ENCODE measurements around the gene LRRC32. TPM values are rescaled to one million over a fixed set of nuclear protein-coding genes. Genes with fewer than 3 reads are reported as not detected.

LRRC32 gene
- total and polyA plus RNA-seq, 2 of the 4 experiments (the other 2 are of a cell fraction): 5.2 to 13.7 TPM

GRCh38 chr11:76625472-76626186, 44.9 kb downstream of the LRRC32 start:
- Histone ChIP-seq H2AK5ac (ENCODE audit: low read depth, low read length) (no peak overlapping the region), H3K23ac (ENCODE audit: low read depth, low read length) (no peak overlapping the region), H3K4me2 (ENCODE audit: low read depth, low read length) (no peak overlapping the region), H2BK20ac (ENCODE audit: low read depth, low read length) (no peak overlapping the region), H3K56ac (ENCODE audit: extremely low read depth, insufficient read depth, low read length) (no peak overlapping the region), H3K9me1 (ENCODE audit: insufficient read depth, low read length) (peaks cover 20% of the 10 kb centered on the region; the same call in 1 of the 2 replicates), H3K36me3 (ENCODE audit: control insufficient read depth, insufficient read depth, low read length) (no peaks in the 10 kb centered on the region), H3K79me1 (ENCODE audit: low read depth in 1 of 2, low read length in 2 of 2) (no peaks in the 10 kb centered on the region), H3K9me3 (ENCODE audit: control insufficient read depth, insufficient read depth, low read length) (peaks cover 6% of the 10 kb centered on the region), H3K4ac (ENCODE audit: low read depth, low read length) (no peak overlapping the region), H4K5ac (ENCODE audit: low read depth, low read length) (no peak overlapping the region), H3K14ac (replicated peaks; ENCODE audit: low read depth, low read length) (no peak overlapping the region), H4K8ac (ENCODE audit: low read depth in 2 of 2, low read length in 2 of 2) (no peak overlapping the region), H2BK15ac (ENCODE audit: low read depth, low read length) (no peak overlapping the region), H4K20me1 (ENCODE audit: insufficient read depth, low read length) (no peaks in the 10 kb centered on the region), H3K4me3 (ENCODE audit: insufficient read depth, low read depth, low read length) (no peak overlapping the region), H3K27ac (ENCODE audit: insufficient read depth, low read length) (no peak overlapping the region), H3K4me1 (ENCODE audit: control insufficient read depth, insufficient read depth, low read length) (peaks cover 30% of the 10 kb centered on the region), H3K18ac (ENCODE audit: low read depth, low read length) (no peak overlapping the region), H3K9ac (ENCODE audit: low read depth, low read length) (no peak overlapping the region), H2BK5ac (ENCODE audit: low read depth, low read length, poor library complexity, severe bottlenecking) (no peak overlapping the region), H3K27me3 (ENCODE audit: control insufficient read depth, insufficient read depth, low read length) (no peaks in the 10 kb centered on the region), H2AK9ac (replicated peaks; ENCODE audit: low read depth, low read length, poor library complexity) (no peak overlapping the region), H2BK120ac (ENCODE audit: low read depth, low read length) (no peak overlapping the region), H4K91ac (ENCODE audit: insufficient read depth, low read depth, low read length) (no peak overlapping the region), H2AFZ (replicated peaks; ENCODE audit: low read length, poor library complexity) (no peak overlapping the region)
- DNase-seq: no peak
- TF ChIP-seq SMC3 (IDR thresholded peaks at IDR 0.05; ENCODE audit: low read depth, low read length) (no peak), ELK1 (IDR thresholded peaks at IDR 0.05; ENCODE audit: borderline replicate concordance, low read depth, low read length) (no peak), POLR2A (IDR thresholded peaks at IDR 0.05; ENCODE audit: low read depth, low read length) (no peak), RCOR1 (IDR thresholded peaks at IDR 0.05; ENCODE audit: insufficient replicate concordance, low read length) (no peak), NFE2L2 (IDR thresholded peaks at IDR 0.05; ENCODE audit: low read depth, low read length) (no peak), USF2 (IDR thresholded peaks at IDR 0.05; ENCODE audit: low read depth, low read length) (no peak), MXI1 (IDR thresholded peaks at IDR 0.05; ENCODE audit: borderline replicate concordance, low read depth, low read length) (no peak), RFX5 (IDR thresholded peaks at IDR 0.05; ENCODE audit: low read depth, low read length) (no peak)
- BruUV-seq (replicated peaks): no TSS peak
- no peak for ATAC-seq (ENCODE audit: low read depth)
- no CpG with 5 or more reads among the region's 1 CpG for WGBS, 2 experiments (ENCODE audit: extremely low coverage in 2 of 2, insufficient read length in 1 of 2)
- in situ Hi-C loops (cut with MboI; ENCODE audit: low sequenced_read_pairs) (no loop called here), intact Hi-C loops (cut with micrococcal nuclease) (no loop called here), dilution Hi-C loops (cut with HindIII; ENCODE audit: low sequenced_read_pairs, unreplicated experiment) (no loop called here)
- CTCF ChIA-PET: no interaction called here
- POLR2A ChIA-PET (ENCODE audit: unreplicated experiment): interaction anchor here (0.6 kb wide), 1 partner anchor 13 kb away, joined by 6 read pairs; no protein-coding TSS in a partner anchor

Data from IMR-90 (cell line).